GM13976 (cell line): ENCODE measurements around the gene ZRANB1.

Experiments
- DNase-seq: peaks from one replicate; pipeline ENCODE4 v3.0.0; 2012; ENCODE audit warnings: low spot score
- CTCF ChIP-seq: IDR thresholded peaks from 2 replicates; pipeline ENCODE4 v1.5.1; 2012; ENCODE audit warnings: borderline replicate concordance, mild to moderate bottlenecking; ENCODE audit not compliant: insufficient read depth; ENCODE audit errors: extremely low read depth, missing control alignments, control extremely low read depth
- in situ Hi-C: fragments of 300-500 bp; cut with MboI; formaldehyde crosslinking; loops from one replicate; pipeline ENCODE4 v1.12.0; 2022; ENCODE audit warnings: low sequenced_read_pairs, mixed read lengths, inconsistent platforms; ENCODE audit not compliant: unreplicated experiment

ZRANB1 gene

GRCh38 chr10:125011926-125012705, 70.2 kb downstream of the ZRANB1 start:
- in situ Hi-C loops: no loop called here
- TF ChIP-seq CTCF: no peak
- no peak for DNase-seq

- in situ Hi-C loops: no loop called here
Measured at GRCh38 chr10:125012851-125013528, 71.1 kb downstream of the ZRANB1 start.

GRCh38 chr10:125013529-125013872, 71.6 kb downstream of the ZRANB1 start:
- TF ChIP-seq CTCF: no peak
- in situ Hi-C loops: no loop called here

More at GRCh38 chr10:125012851-125013528, 71.1 kb downstream of the ZRANB1 start:
- no peak for TF ChIP-seq CTCF
- no peak for DNase-seq

GRCh38 chr10:125014086-125014830, 72.3 kb downstream of the ZRANB1 start:
- DNase-seq: no peak
- in situ Hi-C loops: no loop called here
- no peak for TF ChIP-seq CTCF

More at GRCh38 chr10:125013529-125013872, 71.6 kb downstream of the ZRANB1 start:
- no peak for DNase-seq

GRCh38 chr10:125014836-125015355, 73.0 kb downstream of the ZRANB1 start:
- no peak for DNase-seq
- in situ Hi-C loops: no loop called here
- TF ChIP-seq CTCF: no peak

- in situ Hi-C loops: no loop called here
- TF ChIP-seq CTCF: no peak
- DNase-seq: no peak
Measured at GRCh38 chr10:125015356-125015944, 73.5 kb downstream of the ZRANB1 start.
